NCI-H187 (cell line): ENCODE data around the gene SLC49A3.
"Not testable (repeated sequence)": the region's sequence is repeated elsewhere in the genome, so short reads cannot be mapped to it uniquely, and the experiment has no call there.

Experiments used
- DNase-seq, 2 experiments: peaks; one replicate each; lab custom pipeline; 2025; lab: John Stamatoyannopoulos, UW

Gene SLC49A3

DNA sequence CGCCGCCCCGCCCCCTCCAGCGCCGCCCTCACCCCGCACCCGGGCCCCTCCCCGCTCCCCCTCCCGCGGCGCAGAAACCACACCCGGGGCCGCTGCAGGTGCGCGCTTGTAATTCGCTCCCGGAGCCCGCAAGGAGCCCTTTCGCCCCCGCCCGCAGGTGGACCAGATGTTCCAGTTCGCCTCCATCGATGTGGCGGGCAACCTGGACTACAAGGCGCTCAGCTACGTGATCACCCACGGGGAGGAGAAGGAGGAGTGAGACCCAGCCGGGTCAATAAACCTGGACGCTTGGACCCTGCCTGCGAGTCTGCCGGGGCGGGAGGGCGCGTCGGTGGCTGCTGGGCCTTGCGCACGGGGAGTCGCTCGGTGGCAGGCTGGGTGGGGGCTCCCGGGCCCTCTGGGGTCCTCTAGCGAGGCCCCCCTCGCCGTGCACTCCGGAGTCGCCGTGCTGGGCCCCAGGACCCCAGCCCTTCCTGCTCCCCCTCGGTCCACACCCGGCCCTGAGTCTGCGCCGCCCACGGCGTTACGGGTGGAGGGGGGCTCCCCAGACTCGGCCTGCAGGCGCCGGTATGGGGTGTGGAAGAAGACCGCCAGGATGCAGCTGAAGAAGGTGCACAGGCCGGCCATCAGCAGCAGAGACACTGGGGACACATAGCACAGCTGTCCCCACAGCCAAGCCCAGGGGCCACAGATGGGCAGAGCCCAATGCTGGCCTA lies 7.1 kb downstream of the SLC49A3 start:
- peak; percentile 56 to 82 for DNase-seq

- DNase-seq, result no peak
Measured at GRCh38 chr4:680928-681645, 7.9 kb downstream of the SLC49A3 start.

GRCh38 chr4:680551-680927 lies 8.4 kb downstream of the SLC49A3 start:
- no peak for DNase-seq

DNA sequence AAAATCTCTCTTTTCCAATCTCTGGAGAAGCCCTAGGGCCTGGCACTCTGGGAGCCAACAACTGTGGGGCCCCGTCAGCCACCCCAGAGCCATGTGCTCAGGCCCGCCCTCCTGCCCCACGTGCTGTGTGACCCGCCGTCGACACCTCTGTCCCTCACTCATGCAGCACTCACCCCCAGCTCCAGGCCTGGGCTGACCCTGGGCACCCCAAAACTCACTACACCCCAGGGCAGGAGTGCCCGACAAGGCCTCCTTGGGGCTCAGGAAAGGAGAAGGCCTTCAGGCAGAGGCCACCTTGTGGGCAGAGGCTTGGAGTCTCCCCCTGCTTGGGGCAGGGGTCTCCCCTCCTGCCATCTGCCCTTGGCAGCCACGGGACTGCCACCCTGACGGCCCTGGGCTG lies 8.9 kb downstream of the SLC49A3 start:
- DNase-seq, result no peak

GRCh38 chr4:679629-680028 lies 9.3 kb downstream of the SLC49A3 start:
- DNase-seq, result no peak

GRCh38 chr4:679104-679481 lies 9.9 kb downstream of the SLC49A3 start:
- DNase-seq, result no peak

DNA sequence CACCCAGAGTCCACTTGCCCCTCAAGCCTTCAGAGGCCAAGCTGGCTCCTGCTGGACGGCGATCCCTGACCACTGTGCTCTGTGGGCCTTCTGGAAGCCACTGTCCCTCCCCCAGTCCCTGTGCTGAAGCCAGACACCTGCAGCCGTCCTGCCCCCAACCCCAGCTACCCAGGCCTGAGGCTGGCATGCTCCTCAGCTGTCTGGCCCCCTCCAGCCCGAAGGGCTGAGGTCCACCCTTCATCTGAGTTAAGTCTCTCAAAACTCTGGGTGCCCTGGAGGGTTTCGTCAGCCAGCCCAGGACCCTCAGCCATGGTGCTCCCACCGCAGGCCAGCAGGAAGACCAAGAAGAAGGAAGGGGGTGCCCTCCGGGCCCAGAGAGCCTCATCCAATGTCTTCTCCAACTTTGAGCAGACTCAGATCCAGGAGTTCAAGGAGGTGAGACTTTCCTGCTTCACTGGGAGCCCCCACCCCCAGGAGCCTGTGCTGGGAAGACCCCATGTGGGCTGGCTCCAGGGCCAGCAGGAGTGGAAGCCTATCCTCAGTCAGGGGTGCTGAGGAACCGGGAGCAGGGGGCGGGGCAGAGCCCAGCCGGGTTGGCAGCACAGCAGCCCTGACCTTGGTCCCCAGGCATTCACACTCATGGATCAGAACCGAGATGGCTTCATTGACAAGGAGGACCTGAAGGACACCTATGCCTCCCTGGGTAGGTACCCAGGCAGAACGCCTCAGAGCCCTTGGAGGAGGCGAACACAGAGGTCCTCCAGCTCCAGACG lies 10.4 kb downstream of the SLC49A3 start:
- DNase-seq, result no peak

DNA sequence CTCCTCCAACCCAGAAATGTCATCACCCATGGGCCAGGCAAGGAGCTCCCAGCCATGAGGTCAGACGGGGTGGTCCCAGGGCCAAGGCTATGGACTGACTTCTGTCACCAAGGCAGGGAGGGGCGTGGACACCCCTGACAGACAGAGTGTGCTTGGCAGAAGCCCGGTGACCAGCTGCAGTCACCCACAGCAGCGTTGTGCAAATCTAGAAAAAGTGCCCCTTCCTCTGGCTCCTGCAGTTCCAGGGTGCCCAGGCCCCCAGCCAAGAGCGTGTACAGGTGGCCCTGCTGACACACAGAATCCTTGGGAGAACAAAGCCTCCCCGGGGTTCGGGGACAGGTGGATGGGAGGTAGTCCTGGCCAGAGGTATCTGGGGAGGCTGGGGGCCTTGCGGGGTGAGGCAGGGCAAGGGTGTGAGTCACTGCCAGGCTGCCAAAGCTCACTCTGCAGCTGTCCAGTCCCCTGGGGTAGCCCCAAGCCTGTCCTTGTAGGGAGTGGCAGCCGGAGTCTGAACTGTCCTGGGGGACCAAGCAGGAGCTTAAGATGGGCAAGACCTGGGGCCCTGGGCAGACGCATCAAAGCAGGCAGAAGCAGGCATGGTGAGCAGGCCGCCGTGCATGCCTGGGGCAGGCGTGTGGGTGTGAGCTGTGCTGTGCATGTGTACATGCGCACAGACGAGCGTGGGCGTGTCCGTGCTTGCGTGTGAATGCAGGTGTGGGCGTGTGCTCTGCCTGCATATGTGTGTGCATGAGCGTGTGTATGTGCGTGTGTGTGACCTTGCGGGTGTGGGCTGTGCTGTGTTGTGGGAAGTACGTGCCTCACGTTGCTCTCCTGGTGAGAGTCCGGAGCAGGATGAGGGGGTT lies 11.3 kb downstream of the SLC49A3 start:
- peak; percentile 39 to 61 for DNase-seq

- DNase-seq, result no peak
Measured at GRCh38 chr4:676871-677235, 12.1 kb downstream of the SLC49A3 start.

- no peak for DNase-seq
Measured at GRCh38 chr4:675980-676870, 12.7 kb downstream of the SLC49A3 start.

GRCh38 chr4:675036-675882 lies 13.7 kb downstream of the SLC49A3 start:
- DNase-seq, result no peak

DNA sequence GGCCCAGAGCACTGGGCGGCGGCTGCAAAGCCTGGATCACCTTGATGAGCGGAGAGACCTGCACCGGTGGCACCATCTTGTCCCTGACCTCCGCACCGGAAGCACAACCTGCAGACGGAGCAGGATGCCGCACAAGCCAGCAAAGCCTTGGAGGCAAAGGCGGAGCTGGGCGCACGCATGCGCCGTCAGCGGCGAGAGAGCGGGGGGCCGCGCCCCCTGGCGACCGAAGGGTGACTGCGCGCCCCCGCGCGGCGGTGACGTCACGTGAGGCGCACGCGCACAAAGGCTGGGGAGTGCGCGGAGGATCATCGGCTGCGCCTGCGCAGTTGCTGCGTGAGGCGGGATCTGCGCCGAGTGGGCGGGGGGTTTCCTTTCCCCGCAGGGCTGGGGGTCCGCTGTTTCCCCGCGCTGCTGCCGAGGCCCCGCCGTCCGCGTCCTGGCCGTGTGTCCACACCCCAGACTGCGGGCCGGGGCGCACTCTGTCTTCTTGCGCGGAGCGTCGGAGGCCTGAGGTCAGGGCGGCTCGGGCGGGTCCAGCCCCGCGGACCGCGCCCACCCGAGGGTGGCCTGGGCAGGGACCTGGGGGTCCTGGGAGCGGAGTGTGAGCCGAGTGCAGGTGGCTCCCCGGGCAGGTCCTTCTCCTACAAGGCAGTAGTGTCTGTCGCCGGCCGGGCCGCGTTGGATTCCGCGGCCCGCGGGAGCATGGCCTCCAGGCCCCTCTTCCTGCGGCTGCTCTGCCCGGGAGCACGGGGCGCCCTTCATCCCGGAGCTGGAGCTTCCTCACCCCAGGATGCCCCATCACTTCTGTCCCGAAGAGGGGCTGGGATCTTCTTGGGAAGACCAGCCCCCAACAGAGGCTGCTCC lies 14.5 kb downstream of the SLC49A3 start, which contains the start of the genes ATP5ME and MYL5:
Gene ATP5ME (minus strand): TSS at position 105 of the 864 bp plus-strand sequence. CDS start 29 bp downstream, at position 76.
Gene MYL5 (plus strand): TSS at position 371 of the 864 bp plus-strand sequence. CDS start 3,485 bp downstream, outside the sequence.
- DNase-seq, result peak; percentile 94 to 95

GRCh38 chr4:673349-674091 lies 15.4 kb downstream of the SLC49A3 start:
- no peak for DNase-seq

GRCh38 chr4:671769-672168 lies 17.2 kb downstream of the SLC49A3 start:
- DNase-seq, result no peak

GRCh38 chr4:669806-670559 lies 19.0 kb downstream of the SLC49A3 start:
- not testable (repeated sequence) for DNase-seq

DNA sequence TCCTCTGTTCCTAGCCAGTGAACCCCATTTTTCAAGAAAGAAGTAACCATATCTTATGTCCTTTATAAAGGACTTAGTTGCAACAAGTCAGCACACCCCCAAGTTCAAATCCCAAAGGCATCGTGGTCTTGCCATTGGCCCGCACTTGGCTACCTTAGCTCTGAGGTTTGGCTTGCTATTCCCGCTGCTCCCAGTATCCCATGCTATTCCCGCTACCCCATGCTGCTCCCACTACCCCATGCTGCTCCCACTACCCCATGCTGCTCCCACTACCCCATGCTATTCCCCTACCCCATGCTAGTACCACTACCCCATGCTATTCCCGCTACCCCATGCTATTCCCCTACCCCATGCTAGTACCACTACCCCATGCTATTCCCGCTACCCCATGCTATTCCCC lies 20.7 kb downstream of the SLC49A3 start:
- DNase-seq, result not testable (repeated sequence)

- no peak for DNase-seq
Measured at GRCh38 chr4:667545-667925, 21.4 kb downstream of the SLC49A3 start.
